WTC11 (cell line): ENCODE measurements around the gene FUT6.
"Not testable (repeated sequence)": the region's sequence is repeated elsewhere in the genome, so short reads cannot be mapped to it uniquely, and the experiment has no call there.

ENCODE experiments used
- ATF1 ChIP-seq: sonication (generic); formaldehyde crosslinking; IDR thresholded peaks from 2 replicates; pipeline ENCODE4 v1.8.1; 2023; ENCODE audit warnings: mild to moderate bottlenecking, moderate library complexity, missing genetic modification reagents
- ESRRA ChIP-seq: sonication (generic); formaldehyde crosslinking; IDR thresholded peaks from 2 replicates; pipeline ENCODE4 v1.8.1; 2022; ENCODE audit warnings: mild to moderate bottlenecking, missing genetic modification reagents, borderline replicate concordance
- OVOL2 ChIP-seq: fragments of 250-450 bp; sonication (Bioruptor Pico); IDR thresholded peaks from 2 replicates; pipeline ENCODE4 v1.9.0; 2021; ENCODE audit warnings: mild to moderate bottlenecking, borderline replicate concordance
- RORB ChIP-seq: fragments of 250-450 bp; sonication (Bioruptor Pico); IDR thresholded peaks from 2 replicates; pipeline ENCODE4 v1.9.0; 2021; ENCODE audit warnings: mild to moderate bottlenecking
- TF ChIP-seq, protein P1 (sequence below): sonication (generic); formaldehyde crosslinking; IDR thresholded peaks from 2 replicates; pipeline ENCODE4 v1.8.1; 2022; ENCODE audit warnings: missing genetic modification reagents, borderline replicate concordance
- TF ChIP-seq, protein P2 (sequence below): fragments of 200-600 bp; IDR thresholded peaks from 2 replicates; pipeline ENCODE4 v1.8.0; 2022; ENCODE audit warnings: antibody characterized with exemption
- TF ChIP-seq, protein P3 (sequence below): sonication (generic); formaldehyde crosslinking; IDR thresholded peaks from 2 replicates; pipeline ENCODE4 v1.8.1; 2023; ENCODE audit warnings: mild to moderate bottlenecking, missing genetic modification reagents
- TF ChIP-seq, protein P4 (sequence below): sonication (generic); formaldehyde crosslinking; IDR thresholded peaks from 2 replicates; pipeline ENCODE4 v1.8.1; 2022; ENCODE audit warnings: low read depth, mild to moderate bottlenecking, moderate library complexity, missing genetic modification reagents, borderline replicate concordance
- TF ChIP-seq, protein P5 (sequence below): sonication (generic); formaldehyde crosslinking; conservative IDR thresholded peaks from 2 replicates; pipeline ENCODE4 v1.8.1; 2022; ENCODE audit warnings: mild to moderate bottlenecking, missing genetic modification reagents

DNA sequence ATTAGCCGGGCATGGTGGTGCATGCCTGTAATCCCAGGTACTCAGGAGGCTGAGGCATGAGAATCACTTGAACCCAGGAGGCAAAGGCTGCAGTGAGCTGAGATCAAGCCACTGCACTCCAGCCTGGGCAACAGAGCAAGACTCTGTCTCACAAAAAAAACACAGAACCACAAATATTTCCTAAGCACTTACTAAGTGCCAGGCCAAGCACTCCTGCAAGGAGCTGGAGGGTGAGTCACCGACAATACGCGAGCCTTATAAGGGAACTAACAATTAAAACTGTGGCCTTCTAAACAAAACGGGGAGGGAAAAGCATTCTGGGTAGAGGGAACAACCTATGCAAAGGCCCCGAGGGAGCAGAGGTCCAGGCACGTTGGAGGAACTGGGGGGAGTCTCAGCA lies 35.0 kb upstream of the FUT6 start:
- TF ChIP-seq, protein P1, sequence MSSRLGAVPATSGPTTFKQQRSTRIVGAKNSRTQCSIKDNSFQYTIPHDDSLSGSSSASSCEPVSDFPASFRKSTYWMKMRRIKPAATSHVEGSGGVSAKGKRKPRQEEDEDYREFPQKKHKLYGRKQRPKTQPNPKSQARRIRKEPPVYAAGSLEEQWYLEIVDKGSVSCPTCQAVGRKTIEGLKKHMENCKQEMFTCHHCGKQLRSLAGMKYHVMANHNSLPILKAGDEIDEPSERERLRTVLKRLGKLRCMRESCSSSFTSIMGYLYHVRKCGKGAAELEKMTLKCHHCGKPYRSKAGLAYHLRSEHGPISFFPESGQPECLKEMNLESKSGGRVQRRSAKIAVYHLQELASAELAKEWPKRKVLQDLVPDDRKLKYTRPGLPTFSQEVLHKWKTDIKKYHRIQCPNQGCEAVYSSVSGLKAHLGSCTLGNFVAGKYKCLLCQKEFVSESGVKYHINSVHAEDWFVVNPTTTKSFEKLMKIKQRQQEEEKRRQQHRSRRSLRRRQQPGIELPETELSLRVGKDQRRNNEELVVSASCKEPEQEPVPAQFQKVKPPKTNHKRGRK = not testable (repeated sequence)
- not testable (repeated sequence) for TF ChIP-seq ESRRA; OVOL2 (CRISPR knock-in tag); ATF1 (CRISPR knock-in tag); RORB (CRISPR knock-in tag)
- TF ChIP-seq, protein P2, sequence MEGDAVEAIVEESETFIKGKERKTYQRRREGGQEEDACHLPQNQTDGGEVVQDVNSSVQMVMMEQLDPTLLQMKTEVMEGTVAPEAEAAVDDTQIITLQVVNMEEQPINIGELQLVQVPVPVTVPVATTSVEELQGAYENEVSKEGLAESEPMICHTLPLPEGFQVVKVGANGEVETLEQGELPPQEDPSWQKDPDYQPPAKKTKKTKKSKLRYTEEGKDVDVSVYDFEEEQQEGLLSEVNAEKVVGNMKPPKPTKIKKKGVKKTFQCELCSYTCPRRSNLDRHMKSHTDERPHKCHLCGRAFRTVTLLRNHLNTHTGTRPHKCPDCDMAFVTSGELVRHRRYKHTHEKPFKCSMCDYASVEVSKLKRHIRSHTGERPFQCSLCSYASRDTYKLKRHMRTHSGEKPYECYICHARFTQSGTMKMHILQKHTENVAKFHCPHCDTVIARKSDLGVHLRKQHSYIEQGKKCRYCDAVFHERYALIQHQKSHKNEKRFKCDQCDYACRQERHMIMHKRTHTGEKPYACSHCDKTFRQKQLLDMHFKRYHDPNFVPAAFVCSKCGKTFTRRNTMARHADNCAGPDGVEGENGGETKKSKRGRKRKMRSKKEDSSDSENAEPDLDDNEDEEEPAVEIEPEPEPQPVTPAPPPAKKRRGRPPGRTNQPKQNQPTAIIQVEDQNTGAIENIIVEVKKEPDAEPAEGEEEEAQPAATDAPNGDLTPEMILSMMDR = not testable (repeated sequence)
- TF ChIP-seq, protein P3, sequence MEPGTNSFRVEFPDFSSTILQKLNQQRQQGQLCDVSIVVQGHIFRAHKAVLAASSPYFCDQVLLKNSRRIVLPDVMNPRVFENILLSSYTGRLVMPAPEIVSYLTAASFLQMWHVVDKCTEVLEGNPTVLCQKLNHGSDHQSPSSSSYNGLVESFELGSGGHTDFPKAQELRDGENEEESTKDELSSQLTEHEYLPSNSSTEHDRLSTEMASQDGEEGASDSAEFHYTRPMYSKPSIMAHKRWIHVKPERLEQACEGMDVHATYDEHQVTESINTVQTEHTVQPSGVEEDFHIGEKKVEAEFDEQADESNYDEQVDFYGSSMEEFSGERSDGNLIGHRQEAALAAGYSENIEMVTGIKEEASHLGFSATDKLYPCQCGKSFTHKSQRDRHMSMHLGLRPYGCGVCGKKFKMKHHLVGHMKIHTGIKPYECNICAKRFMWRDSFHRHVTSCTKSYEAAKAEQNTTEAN (CRISPR knock-in tag) = not testable (repeated sequence)
- TF ChIP-seq, protein P4, sequence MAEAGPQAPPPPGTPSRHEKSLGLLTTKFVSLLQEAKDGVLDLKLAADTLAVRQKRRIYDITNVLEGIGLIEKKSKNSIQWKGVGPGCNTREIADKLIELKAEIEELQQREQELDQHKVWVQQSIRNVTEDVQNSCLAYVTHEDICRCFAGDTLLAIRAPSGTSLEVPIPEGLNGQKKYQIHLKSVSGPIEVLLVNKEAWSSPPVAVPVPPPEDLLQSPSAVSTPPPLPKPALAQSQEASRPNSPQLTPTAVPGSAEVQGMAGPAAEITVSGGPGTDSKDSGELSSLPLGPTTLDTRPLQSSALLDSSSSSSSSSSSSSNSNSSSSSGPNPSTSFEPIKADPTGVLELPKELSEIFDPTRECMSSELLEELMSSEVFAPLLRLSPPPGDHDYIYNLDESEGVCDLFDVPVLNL (CRISPR knock-in tag) = not testable (repeated sequence)
- TF ChIP-seq, protein P5, sequence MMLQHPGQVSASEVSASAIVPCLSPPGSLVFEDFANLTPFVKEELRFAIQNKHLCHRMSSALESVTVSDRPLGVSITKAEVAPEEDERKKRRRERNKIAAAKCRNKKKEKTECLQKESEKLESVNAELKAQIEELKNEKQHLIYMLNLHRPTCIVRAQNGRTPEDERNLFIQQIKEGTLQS (CRISPR knock-in tag) = not testable (repeated sequence)
